Uterus (tissue), 2 donors: ENCODE measurements around the gene NPAS1.

Experiments used
- POLR2A ChIP-seq, 2 donors: fragments of 450-650 bp; IDR thresholded peaks; one replicate each; pipeline ENCODE4 v1.6.1; 2016; ENCODE audit warnings: antibody characterized with exemption in 2 of 2, mild to moderate bottlenecking in 1 of 2, moderate library complexity in 1 of 2
- TF ChIP-seq, protein P1 (sequence below), 4 experiments: fragments of 200-600 bp in 2 of 4; fragments of 450-650 bp in 2 of 4; sonication (generic) in 2 of 4; IDR thresholded peaks; one replicate each; pipeline ENCODE4 v1.5.1; 2016 to 2019; ENCODE audit warnings: antibody characterized with exemption in 4 of 4, mild to moderate bottlenecking in 2 of 4, moderate library complexity in 1 of 4

DNA sequence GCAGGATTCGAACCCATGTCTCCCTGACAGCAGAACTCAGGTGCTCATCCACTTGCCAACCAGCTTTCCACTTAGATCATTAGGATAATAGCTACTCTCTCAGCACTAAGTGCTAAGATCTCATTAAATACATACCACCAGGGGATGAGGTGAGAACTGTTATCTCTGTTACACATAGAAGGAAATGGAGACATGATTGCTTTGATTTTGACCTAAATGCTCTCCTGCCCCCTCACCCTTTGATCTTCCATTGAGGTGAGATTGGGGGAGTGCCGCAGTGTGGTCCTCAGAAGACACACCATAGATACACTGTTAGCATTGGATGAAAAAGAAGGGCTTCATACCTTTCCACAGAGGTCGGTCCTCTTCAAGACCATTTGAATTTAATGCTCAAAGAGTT lies 38.9 kb upstream of the NPAS1 start:
- TF ChIP-seq, protein P1, sequence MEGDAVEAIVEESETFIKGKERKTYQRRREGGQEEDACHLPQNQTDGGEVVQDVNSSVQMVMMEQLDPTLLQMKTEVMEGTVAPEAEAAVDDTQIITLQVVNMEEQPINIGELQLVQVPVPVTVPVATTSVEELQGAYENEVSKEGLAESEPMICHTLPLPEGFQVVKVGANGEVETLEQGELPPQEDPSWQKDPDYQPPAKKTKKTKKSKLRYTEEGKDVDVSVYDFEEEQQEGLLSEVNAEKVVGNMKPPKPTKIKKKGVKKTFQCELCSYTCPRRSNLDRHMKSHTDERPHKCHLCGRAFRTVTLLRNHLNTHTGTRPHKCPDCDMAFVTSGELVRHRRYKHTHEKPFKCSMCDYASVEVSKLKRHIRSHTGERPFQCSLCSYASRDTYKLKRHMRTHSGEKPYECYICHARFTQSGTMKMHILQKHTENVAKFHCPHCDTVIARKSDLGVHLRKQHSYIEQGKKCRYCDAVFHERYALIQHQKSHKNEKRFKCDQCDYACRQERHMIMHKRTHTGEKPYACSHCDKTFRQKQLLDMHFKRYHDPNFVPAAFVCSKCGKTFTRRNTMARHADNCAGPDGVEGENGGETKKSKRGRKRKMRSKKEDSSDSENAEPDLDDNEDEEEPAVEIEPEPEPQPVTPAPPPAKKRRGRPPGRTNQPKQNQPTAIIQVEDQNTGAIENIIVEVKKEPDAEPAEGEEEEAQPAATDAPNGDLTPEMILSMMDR (IDR thresholded peaks at IDR 0.05), result no peak
- TF ChIP-seq POLR2A (IDR thresholded peaks at IDR 0.05), result no peak
